NAMALWA (cell line): Measurements from ENCODE around the gene TTC38.
"Not testable (repeated sequence)": the region's sequence is repeated elsewhere in the genome, so short reads cannot be mapped to it uniquely, and the experiment has no call there.

Experiments
- DNase-seq: peaks from one replicate; pipeline ENCODE4 v3.0.0-alpha.2; 2015; ENCODE audit warnings: low spot score

Gene TTC38

DNA sequence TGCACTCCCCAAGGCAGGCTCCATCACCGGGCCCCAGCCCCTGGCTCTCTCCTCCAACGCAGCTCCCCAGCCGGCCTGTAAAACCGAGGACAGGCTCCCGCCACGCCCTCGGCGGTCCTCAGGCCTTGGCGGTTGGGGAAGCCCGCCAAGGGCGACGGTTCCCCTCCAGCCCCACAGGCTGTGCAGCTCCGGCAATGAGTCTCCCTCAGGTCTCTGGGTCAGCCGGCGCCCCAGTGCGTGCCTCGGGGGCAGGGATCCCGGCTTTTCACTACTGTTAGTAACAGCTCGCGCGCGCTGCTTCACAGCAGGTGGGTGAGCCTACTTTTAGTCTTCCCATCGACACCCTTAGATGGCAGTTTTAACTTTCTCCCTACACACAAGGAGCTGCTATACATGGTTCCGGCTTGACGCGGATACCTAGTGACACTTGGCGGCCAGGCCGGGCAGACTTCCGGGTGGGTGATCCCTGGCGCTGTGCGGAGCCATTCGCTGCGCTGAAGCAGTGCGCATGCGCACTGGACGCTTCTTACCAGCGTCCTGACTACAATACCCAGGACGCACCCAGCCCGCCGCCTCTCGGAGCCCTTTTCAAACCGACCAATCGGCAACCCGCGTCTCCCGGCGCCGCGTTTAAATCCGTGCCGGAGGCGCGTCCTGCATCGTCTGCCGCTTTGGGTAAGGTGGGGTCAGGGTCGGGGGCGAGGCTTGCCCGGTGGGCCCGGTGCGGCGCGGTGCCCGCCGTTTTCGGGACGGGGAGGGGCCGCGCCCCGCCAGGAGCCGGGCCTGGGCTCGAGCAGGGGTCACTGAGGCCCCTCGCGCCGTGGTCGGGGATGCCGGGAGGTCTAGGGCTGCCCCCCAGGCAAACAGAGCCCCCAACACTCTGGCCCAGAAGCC is 28.7 kb downstream of the TTC38 start, which contains the start of gene GTSE1:
Gene GTSE1, plus strand, starts transcription at position 614 of the 894 bp plus-strand sequence. CDS start 531 bp downstream, outside the sequence.
- DNase-seq, result peak; percentile 99

DNA sequence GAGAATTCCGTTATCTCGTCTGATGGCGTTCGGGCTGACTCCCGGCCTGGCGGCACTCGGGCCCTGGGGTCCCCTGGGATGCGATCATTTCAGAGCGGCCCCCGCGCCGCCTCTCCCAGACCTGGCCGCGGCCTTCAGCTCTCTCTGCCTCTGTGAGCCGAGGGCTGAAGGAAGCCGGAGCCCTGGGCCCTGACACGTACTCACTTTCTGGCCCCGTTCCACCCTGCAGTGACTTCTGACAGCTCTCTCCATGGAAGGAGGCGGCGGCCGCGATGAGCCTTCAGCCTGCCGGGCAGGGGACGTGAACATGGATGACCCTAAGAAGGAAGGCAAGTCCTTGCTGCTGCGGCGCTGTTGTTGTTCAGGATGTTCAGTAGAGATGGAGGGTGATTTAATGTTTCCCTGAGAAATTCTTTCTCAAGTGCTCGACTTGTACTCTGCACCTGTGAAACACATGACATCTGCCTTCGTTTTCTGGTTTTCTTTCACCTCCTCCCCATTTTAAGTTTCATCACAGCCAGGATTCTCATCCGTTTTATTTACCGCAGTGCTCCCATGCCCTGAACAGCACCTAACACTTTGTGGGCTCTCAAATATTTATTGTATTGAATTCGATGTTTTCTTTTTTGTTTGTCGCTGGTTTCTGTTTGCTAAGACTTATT is 29.5 kb downstream of the TTC38 start:
- DNase-seq, result peak; percentile 51

DNA sequence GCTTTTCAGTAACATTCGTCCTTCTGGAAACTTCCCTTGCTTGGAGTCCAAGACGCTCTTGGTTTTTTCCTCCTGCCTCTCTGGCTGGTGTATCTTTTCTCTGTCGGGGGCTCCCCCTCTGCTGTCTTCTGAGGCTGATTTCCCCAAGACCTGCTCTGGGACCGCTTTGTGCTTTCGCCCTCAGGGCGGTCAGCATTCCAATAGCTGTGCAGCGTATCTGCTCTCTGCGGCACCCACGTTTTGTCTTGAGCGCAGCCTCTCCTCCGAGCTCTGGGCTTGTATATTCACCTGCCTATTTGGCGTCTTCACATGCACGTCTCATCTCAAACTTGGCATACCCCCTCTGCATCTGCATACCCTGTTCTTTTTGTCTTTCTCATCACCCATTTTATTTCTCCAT is 31.3 kb downstream of the TTC38 start:
- DNase-seq, result no peak

DNA sequence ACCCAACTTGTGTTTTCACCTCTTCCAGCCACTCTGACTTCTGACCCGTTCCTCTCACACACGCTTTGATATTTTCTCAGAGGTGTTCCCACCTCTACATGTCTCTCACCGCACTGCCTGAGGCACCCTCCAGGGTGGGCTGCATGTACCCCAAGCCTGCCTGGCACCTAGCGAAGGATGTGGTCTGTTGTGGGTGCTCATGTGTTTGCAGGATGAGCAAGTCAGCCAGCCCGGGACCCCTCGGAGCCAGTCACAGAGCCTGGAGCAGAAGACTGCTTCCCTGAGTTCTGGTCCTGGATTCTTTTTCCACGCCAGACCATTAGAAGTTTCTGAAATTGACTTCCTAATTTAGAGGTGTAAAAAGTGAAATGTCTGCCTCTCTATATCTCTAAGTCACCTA is 32.7 kb downstream of the TTC38 start:
- DNase-seq, result no peak

DNA sequence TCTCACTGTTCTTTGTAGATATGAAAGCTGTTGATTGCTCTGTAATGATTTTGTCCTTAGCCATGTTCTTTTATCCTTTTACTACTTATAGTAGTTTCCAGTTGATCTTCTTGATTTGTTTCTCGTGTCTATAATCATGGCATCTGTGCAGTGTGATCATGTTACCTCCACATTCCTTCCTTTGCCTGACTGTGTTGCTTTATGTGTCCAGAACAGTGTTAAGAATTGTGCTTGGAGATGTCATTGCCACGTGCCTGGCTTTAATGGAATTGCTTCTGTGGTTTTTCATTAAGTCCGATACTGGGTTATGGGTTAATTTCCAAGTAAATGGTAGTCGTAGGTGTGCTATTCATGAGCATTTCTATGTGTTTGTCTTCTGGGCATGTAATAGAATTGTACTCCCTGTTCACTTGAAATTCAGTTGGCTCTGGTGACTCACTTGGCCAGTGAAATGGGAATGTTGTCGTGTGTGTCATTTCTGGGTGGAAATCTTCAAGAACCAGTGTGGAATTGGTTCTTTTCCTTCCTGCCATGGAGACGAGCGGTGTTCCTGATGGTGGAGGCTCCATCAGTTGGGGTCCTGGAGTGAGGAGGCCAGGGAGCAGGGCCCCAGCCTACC is 35.6 kb downstream of the TTC38 start:
- DNase-seq, result no peak

DNA sequence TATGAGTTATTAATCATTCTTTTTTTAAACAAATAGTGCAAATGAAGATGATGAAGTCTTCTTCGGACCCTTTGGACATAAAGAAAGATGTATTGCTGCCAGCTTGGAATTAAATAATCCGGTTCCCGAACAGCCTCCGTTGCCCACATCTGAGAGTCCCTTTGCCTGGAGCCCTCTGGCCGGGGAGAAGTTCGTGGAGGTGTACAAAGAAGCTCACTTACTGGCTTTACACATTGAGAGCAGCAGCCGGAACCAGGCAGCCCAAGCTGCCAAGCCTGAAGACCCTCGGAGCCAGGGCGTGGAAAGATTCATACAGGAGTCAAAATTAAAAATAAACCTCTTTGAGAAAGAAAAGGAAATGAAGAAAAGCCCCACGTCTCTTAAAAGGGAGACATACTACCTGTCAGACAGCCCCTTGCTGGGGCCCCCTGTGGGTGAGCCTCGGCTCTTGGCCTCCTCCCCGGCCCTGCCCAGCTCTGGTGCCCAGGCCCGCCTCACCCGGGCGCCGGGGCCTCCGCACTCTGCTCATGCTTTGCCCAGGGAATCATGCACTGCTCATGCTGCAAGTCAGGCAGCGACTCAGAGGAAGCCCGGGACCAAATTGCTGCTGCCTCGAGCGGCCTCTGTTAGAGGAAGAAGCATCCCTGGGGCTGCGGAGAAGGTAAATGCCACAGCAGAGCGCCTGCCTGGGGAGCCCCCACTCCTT is 40.6 kb downstream of the TTC38 start:
- DNase-seq, result no peak

DNA sequence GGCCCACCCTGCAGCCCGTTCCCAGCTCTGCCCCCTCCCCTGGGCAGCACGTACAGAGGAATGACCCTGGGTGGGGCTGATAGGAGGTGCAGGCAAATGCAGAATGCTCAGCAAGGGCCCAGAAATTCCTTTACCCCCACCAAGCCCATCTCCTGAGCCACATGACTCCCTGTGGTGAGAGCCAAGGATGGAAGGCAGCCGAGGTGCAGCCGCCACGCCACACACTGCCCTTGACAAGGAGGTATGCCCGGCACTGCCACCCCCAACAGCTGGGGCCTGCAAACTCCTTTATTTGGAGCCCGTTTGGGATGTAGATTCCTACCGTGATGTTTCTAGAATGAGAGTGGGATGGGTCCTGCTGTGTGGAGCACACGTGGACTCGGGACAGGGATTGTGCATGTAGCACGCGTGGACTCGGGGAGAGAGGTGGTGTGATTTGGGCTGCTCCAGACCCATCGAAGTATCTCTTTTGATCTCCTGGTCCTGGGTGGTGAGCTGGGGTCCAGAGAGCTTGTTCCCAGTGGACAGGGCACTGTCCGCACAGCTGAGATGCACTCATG is 41.8 kb downstream of the TTC38 start:
- no peak for DNase-seq

DNA sequence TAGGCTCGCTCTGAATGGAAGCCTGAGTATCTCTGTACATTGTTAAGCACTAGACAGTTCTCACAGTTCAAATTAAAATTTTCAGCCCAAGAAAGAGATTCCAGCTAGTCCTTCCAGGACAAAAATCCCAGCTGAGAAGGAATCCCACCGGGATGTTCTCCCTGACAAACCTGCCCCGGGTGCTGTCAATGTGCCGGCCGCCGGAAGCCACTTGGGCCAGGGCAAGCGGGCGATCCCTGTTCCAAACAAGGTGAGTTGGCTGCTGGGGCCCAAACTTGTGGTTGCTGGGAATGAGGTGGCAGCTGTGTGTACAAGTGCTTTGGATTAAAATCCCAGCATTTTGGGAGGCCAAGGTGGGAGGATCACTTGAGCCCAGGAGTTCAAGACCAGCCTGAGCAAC is 44.2 kb downstream of the TTC38 start:
- no peak for DNase-seq

DNA sequence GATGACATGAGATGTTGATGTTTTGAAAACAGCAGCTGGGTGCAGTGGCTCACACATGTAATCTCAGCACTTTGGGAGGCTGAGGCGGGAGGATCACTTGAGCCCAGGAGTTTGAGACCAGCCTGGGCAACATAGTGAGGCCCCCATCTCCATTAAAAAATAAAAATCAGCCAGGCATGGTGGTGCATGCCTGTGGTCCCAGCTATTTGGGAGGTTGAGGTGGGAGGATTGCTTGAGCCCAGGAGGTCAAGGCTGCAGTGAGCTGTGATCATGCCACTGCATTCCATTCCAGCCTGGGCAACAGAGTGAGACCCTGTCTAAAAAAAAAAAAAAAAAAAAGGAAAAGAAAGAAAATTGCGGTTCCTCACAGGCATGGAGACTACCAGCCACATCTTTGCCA is 45.0 kb downstream of the TTC38 start:
- not testable (repeated sequence) for DNase-seq

DNA sequence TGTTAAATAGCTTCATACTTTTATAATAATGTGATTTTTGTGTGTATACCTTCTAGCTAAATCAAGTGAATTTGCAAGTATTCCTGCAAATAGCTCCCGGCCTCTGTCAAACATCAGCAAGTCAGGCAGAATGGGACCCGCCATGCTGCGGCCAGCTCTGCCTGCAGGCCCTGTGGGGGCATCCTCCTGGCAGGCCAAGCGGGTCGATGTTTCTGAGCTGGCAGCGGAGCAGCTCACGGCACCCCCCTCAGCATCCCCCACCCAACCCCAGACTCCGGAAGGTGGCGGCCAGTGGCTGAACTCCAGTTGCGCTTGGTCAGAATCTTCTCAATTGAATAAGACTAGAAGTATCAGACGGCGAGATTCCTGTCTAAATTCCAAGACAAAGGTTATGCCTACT is 48.2 kb downstream of the TTC38 start:
- DNase-seq, result no peak

DNA sequence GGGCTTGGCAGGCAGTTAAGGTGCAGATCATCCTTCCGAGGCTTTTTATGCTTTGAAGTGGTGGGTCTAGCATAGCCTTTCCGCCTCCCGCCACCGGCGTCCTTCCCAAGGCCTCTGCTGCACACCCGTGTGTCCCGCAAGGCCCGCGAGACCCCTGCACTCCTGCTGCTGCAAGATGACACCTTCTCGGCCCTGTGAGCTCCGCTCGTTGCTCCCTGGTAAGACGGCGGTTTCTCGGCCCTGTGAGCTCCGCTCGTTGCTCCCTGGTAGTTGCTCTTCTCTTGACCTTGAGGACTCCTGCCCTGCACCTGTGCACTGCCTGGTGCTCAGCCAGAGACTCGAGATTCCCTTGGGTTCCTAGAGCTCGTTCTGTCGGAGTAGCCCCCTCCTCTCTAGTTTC is 49.8 kb downstream of the TTC38 start:
- no peak for DNase-seq

DNA sequence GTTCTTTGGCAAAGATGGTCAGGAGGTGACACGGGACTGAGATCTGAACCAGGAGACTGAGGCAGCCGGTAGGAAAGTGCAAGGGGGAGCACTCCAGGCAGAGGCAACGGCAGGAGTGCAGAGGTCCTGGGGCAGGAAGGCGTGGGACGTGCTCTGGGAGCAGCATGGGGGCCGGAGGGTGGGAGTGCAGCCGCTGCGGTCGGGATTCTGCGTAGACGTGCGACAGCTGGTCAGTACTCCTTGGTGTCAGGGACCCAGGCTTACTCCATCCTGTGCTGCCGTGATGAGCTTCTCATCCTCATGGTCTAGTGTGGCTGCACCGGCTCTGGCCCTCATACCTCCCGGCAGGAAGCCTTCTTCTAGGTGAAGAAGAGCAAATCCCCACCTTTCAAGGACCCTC is 50.8 kb downstream of the TTC38 start:
- DNase-seq, result no peak

DNA sequence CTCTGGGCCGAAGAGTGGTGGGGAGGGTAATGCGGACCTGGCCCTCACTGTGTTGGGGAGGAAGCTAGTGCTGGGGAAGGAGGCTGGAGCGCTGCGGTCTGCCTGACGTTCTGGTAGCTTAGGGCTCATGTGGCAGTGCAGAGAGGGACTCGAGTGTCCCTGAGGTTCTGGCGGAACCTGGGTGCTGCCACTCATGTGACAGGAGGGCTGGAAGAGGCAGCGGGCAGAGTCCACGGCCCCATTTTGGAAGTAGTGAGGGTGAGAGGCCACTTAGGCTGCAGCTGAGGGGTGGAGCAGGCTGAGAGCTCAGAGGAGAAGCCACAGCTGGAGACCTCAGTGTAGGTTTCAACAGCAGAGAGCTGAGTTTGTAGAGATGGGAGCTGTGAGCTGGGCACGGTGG is 51.5 kb downstream of the TTC38 start:
- DNase-seq, result no peak

DNA sequence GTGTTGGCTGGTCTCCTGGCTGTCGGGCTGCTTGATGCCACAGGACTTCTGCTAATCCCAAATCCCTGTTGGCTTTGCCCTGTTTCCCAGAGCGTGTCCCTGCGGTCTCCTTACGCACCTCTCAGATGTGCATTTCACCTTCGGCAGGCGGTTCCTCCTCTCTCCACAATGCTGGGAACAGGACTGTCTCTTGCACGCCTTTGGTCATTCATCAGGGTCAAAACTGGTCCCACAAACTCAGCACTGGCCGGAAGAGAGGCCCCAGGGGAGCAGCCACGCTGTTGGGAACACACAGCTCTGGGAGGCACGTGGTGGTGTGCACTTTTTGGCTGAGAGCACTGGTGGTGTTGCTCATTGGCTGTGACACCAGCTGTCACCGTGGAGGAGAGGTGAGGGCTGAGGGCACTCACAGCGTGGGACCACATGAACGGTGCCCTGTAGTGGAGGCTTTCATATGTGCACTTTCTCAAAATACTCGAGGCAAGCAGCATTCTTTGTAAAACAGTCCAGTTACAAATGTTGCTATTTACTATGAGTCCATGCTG is 52.4 kb downstream of the TTC38 start:
- no peak for DNase-seq

DNA sequence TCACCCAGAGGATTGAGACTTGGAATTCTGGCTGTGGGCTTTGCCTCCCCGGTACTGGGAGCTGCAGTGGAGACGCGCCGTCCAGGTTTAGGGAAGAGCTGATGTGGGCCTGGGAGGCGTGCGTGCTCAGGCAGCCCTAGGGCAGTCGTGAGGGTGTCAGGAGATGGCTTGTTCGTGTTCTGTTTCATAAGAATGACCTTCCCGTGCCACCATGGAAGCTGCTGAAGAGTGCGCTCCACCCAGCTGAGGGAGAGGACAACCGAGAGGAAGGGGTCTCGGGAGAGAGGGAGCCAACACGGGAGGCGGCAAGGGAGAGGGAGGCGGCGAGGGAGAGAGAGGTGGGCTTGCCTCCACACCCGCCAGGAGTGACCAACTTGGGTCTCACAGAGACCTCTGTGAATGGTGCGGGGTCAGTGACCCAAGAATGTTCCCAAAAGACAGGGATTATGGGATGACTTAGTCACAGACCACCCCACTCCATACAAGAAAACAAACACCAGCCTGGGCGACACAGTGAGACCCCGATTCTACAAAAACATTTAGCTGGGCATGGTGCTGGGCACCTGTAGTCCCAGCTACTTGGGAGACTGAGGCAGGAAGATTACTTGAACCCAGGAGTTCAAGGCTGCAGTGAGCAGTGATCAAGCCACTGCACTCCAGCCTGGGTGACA is 53.0 kb downstream of the TTC38 start:
- DNase-seq, result no peak

DNA sequence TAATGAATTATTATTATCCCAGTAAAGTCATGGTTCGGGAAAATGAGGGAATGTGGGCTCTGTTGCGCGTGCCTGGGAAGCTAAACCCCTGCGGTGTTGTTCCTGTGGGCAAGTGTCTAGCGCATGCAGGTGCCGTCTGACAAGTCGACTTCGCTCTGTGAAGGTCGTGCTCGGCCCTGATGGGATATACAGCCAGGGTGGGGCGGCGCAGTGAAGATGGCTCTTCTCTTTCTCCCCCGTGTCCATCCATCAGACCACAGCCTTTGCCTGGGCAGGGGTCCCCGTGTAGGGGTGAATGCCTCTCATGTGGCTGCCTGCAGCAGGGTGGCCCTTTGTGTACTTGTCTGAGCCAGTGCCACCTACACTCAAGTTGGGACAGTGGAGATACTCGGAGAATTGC is 54.9 kb downstream of the TTC38 start:
- DNase-seq, result no peak

DNA sequence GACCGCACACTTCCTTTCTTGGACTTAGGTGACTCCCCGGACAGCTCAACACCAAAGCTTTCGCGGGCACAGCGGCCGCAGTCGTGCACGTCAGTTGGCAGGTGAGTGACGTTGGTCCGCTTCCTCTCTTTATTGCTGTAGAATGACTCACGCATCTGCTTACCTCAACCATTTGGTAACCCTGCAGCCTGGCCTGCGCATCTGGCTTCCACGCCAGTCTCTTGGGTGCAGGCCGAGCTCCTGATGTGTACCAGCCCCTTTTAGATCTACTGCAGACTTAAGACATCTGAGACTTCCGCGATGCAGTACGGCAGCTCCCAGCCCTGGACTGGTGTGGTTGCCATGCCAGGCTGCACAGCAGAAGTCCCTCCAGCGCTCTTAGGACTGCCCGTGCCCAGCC is 55.4 kb downstream of the TTC38 start:
- DNase-seq, result no peak

DNA sequence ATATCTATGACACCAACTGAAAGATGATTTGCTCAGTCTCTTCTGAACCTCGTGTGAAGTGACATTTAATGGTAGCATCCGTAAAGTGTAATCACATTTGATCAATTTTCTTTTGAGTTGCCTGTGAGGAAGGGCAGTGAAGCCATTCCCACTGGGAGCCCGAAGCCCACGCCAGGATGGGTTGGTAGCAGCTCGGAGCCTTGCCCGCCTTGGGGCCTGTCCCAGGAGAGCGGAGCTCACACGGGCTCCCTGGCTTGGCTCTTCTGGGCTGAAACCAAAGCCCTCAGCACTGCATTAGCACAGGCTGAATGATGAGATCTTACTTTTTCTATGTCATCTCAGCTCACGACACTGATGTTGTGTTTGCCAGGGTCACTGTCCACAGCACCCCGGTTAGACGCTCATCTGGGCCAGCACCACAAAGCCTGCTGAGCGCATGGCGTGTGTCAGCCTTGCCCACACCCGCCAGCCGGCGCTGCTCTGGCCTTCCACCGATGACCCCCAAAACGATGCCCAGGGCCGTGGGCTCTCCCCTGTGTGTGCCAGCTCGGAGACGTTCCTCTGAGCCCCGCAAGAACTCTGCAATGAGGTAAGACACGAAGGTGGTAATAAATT is 58.4 kb downstream of the TTC38 start:
- DNase-seq, result no peak

DNA sequence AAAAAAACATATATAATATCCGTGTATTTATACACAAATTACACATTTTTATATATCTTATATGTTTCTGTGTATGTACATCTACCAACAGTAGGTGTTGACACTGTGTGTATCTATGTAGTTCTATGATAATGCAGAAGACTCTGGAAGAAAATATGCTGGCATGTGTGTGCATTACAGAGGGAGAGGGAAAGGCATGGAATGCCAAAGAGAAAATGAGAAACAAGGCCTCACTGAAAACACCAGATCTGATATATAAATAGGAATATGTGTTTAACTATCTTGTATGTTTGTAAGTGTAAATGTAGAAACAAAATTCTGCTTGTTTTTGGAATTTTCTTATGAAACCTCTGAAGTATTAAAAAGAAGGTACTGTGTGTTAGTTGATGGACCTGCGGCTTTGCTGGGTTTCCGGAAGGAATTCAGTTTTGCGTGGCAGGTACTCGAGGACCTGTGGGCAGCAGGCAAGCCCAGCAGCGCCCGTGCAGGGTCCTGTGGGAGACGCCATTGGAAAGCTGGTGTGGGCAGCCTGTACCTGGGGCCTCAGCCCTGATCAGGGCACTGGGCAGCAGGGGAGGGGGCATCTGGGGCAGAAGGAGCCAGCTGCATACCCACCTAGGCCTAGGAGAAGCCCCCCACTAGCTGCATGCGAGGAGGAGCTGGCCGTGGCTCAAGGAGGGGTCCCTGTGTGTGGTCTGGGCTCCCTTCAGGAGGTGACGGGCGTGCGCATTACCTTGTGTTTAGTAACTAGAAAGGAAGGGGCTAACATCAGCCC is 60.1 kb downstream of the TTC38 start:
- DNase-seq, result no peak

DNA sequence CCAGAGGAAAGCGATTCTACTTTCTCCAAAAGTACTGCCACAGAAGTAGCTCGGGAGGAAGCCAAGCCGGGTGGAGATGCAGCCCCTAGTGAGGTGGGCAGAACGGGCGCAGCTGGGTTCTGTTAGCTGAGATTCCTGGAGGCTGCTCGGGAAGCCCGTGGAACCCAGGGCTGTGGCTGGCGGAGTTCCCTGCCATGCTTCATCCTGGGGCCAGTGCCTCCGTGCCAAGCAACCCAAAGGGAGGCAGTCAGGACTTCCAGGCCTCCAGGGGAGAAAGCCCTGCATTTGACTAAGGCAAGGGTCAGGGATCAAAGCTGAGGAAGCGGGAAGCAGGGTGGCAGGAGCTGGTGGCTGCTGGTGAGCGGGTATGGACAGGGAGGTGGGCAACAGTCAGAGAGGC is 61.0 kb downstream of the TTC38 start:
- DNase-seq, result no peak
